ENCODE data around the gene TOLLIP. TPM values are rescaled to one million over a fixed set of nuclear protein-coding genes. Genes with fewer than 3 reads are reported as not detected.
A peak's percentile ranks its signal among the peaks of the same experiment; 100 is the strongest.

The TOLLIP gene
- total RNA-seq, 1 experiment from 2014 or later, result 53.4 TPM

DNA sequence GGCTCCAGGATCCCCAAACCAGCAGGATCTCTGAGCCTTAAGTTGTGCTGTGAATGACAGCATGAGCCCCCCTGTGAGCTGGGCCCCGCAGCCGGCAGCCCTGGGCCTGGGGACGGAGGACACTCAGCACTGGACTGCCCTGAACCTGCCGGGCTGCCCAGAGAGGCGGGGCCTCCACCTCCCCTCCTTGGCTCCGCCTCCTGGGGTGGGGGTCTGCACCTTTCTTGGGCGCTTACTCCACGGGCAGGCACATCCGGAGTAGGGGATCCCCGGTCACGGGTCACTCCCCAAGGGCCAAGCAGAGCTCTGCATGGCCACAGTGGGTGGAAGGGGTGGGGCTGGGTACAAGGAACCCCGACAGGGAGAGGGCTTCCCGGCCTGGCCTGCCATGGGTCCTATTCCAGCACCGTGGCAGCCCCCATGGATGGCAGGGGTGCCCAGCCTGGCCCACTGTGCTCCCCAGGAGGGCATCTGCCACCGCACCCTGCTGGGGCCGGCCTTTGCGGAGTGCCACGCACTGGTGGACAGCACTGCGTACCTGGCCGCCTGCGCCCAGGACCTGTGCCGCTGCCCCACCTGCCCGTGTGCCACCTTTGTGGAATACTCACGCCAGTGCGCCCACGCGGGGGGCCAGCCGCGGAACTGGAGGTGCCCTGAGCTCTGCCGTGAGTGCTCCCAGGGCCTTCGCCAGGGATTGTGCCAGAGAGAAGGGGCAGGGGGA, 81.2 kb downstream of the TOLLIP start:
- intact Hi-C loops (cut with micrococcal nuclease; ENCODE audit: unreplicated experiment), result no loop called here
- no TSS peak for BruUV-seq (replicated peaks)
- CTCF ChIA-PET, result no interaction called here
- no peak overlapping the region for H3K4me3 Mint-ChIP-seq (ENCODE audit: low read depth, unreplicated experiment)
- peaks cover 8% of the 10 kb centered on the region for H3K36me3 Mint-ChIP-seq (ENCODE audit: insufficient read depth, unreplicated experiment)
- no peak for DNase-seq
- TF ChIP-seq, protein P1, sequence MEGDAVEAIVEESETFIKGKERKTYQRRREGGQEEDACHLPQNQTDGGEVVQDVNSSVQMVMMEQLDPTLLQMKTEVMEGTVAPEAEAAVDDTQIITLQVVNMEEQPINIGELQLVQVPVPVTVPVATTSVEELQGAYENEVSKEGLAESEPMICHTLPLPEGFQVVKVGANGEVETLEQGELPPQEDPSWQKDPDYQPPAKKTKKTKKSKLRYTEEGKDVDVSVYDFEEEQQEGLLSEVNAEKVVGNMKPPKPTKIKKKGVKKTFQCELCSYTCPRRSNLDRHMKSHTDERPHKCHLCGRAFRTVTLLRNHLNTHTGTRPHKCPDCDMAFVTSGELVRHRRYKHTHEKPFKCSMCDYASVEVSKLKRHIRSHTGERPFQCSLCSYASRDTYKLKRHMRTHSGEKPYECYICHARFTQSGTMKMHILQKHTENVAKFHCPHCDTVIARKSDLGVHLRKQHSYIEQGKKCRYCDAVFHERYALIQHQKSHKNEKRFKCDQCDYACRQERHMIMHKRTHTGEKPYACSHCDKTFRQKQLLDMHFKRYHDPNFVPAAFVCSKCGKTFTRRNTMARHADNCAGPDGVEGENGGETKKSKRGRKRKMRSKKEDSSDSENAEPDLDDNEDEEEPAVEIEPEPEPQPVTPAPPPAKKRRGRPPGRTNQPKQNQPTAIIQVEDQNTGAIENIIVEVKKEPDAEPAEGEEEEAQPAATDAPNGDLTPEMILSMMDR (IDR thresholded peaks at IDR 0.05; ENCODE audit: unreplicated experiment), result no peak
- H3K4me1 Mint-ChIP-seq (ENCODE audit: low read depth, unreplicated experiment), result peaks cover 13% of the 10 kb centered on the region
- peaks cover 8% of the 10 kb centered on the region for H3K27me3 Mint-ChIP-seq (ENCODE audit: unreplicated experiment)
- H3K27ac Mint-ChIP-seq (ENCODE audit: unreplicated experiment), result no peak overlapping the region
- H3K9me3 Mint-ChIP-seq (ENCODE audit: low read depth, unreplicated experiment), result no peaks in the 10 kb centered on the region

DNA sequence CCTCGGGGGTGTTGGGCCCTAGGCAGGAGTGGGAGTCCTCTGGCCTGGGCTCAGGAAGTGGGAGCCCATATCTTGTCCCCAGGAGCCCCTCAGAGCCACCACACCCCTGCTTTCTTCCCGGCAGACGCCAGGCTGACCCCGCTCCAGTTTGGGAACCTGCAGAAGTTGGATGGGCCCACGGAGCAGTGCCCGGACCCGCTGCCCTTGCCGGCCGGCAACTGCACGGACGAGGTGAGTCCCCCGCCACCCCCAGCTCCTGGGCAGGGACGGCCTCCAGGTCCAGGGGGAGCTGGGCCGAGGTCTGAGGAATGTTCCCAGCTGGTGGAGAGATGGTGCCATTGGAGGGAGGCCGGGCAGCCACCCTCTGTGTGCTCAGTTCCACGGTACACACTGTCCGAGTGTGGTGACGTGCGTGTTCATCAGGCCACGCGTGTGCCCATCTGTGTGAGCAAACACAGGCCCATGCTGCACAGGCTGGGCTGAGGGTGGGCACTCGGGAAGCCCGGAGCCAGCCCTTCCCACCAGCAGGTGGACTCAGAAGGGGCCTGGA, 81.8 kb downstream of the TOLLIP start:
- no peak for DNase-seq
- H3K9me3 Mint-ChIP-seq (ENCODE audit: low read depth, unreplicated experiment), result no peaks in the 10 kb centered on the region
- intact Hi-C loops (cut with micrococcal nuclease; ENCODE audit: unreplicated experiment), result no loop called here
- no peak overlapping the region for H3K27ac Mint-ChIP-seq (ENCODE audit: unreplicated experiment)
- TF ChIP-seq, protein P1 (IDR thresholded peaks at IDR 0.05; ENCODE audit: unreplicated experiment), result no peak
- no TSS peak for BruUV-seq (replicated peaks)
- CTCF ChIA-PET, result no interaction called here
- H3K4me1 Mint-ChIP-seq (ENCODE audit: low read depth, unreplicated experiment), result peaks cover 16% of the 10 kb centered on the region
- peaks cover 8% of the 10 kb centered on the region for H3K36me3 Mint-ChIP-seq (ENCODE audit: insufficient read depth, unreplicated experiment)
- H3K27me3 Mint-ChIP-seq (ENCODE audit: unreplicated experiment), result peaks cover 8% of the 10 kb centered on the region
- no peak overlapping the region for H3K4me3 Mint-ChIP-seq (ENCODE audit: low read depth, unreplicated experiment)

DNA sequence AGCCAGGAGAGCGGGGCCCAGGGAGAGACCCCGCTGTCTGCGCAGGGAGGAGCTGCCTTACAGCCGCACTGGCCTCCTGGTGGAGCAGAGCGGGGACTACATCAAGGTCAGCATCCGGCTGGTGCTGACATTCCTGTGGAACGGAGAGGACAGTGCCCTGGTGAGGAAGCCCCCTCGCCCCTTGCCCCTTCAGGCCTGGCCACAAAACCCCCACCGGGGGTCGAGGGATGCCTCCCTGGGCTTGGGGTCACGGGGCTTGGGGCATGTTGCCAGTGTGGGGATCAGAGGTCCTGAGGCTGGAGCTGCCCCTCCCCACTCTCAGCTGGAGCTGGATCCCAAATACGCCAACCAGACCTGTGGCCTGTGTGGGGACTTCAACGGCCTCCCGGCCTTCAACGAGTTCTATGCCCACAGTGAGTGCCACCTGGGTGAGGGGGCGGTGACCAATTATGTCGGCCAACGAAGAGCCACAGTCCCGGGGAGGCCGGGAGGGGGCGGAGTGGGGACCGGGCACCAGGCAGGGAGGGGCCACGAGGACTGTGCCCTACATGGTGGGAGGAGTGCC, 82.4 kb downstream of the TOLLIP start:
- Mint-ChIP-seq H3K36me3 (ENCODE audit: insufficient read depth, unreplicated experiment) (peaks cover 8% of the 10 kb centered on the region), H3K9me3 (ENCODE audit: low read depth, unreplicated experiment) (no peaks in the 10 kb centered on the region), H3K4me3 (ENCODE audit: low read depth, unreplicated experiment) (no peak overlapping the region), H3K27me3 (ENCODE audit: unreplicated experiment) (peaks cover 8% of the 10 kb centered on the region), H3K4me1 (ENCODE audit: low read depth, unreplicated experiment) (peaks cover 16% of the 10 kb centered on the region), H3K27ac (ENCODE audit: unreplicated experiment) (no peak overlapping the region)
- TF ChIP-seq, protein P1 (IDR thresholded peaks at IDR 0.05; ENCODE audit: unreplicated experiment), result peak; percentile 33
- BruUV-seq (replicated peaks), result no TSS peak
- CTCF ChIA-PET, result interaction anchor here (0.5 kb wide), 1 partner anchor 162 kb away, joined by 6 read pairs; no protein-coding TSS in a partner anchor
- intact Hi-C loops (cut with micrococcal nuclease; ENCODE audit: unreplicated experiment), result no loop called here
- DNase-seq, result no peak

DNA sequence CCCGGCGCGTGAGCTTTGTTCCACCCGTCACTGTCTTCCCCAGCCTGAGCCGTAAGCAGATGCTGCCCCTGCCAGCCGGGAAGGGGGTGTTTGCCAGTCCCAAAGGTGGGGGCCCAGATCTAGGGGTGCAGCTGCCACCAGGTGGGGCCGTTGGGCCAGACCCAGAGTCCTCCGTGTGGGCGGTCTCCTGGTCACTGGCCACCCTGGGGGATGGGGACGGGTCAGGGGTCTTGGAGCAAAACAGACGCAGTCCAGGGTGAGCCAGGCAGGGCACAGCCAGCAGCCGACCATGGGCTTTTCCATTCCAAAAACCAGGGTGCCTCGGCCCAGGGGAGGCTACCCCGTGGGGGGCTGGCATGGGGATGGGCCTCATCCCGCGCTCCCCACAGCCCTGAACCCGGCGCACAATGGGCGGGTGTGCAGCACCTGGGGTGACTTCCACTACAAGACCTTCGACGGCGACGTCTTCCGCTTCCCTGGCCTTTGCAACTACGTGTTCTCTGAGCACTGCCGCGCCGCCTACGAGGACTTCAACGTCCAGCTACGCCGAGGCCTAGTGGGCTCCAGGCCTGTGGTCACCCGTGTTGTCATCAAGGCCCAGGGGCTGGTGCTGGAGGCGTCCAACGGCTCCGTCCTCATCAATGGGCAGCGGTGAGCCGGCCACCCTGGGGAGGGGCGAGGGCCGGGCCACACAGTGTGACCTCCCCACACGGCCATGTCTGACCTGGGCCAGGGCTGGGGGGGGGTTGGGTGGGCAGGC, 83.0 kb downstream of the TOLLIP start:
- CTCF ChIA-PET, result no interaction called here
- intact Hi-C loops (cut with micrococcal nuclease; ENCODE audit: unreplicated experiment), result no loop called here
- BruUV-seq (replicated peaks), result no TSS peak
- peaks cover 12% of the 10 kb centered on the region for H3K27me3 Mint-ChIP-seq (ENCODE audit: unreplicated experiment)
- TF ChIP-seq, protein P1 (IDR thresholded peaks at IDR 0.05; ENCODE audit: unreplicated experiment), result peak; percentile 40
- H3K4me3 Mint-ChIP-seq (ENCODE audit: low read depth, unreplicated experiment), result no peak overlapping the region
- H3K9me3 Mint-ChIP-seq (ENCODE audit: low read depth, unreplicated experiment), result no peaks in the 10 kb centered on the region
- H3K27ac Mint-ChIP-seq (ENCODE audit: unreplicated experiment), result no peak overlapping the region
- peaks cover 9% of the 10 kb centered on the region for H3K36me3 Mint-ChIP-seq (ENCODE audit: insufficient read depth, unreplicated experiment)
- H3K4me1 Mint-ChIP-seq (ENCODE audit: low read depth, unreplicated experiment), result peaks cover 16% of the 10 kb centered on the region
- no peak for DNase-seq
